Right atrium auricular region (tissue), 2 donors: ENCODE results near the gene TSPAN9. TPM values are rescaled to one million over a fixed set of nuclear protein-coding genes. Genes with fewer than 3 reads are reported as not detected.

Experiments used
- DNase-seq: peaks from one replicate; pipeline ENCODE4 v3.0.0-alpha.2; 2019; ENCODE audit warnings: low spot score
- H3K27ac ChIP-seq, 2 donors: fragments of 200-600 bp; sonication (generic); 1 replicate in 1 of 2; 2 replicates in 1 of 2; pipeline ENCODE4 v1.5.1; 2016 to 2019
- H3K27me3 ChIP-seq, 2 donors: fragments of 200-600 bp; sonication (generic); one replicate each; pipeline versions ENCODE4 v1.5.1 to v1.6.0; 2017 to 2019
- H3K36me3 ChIP-seq: fragments of 200-600 bp; sonication (generic); one replicate; pipeline ENCODE4 v1.5.1; 2016
- H3K4me1 ChIP-seq, 2 donors: fragments of 200-600 bp; sonication (generic); one replicate each; pipeline versions ENCODE4 v1.5.1 to v1.6.0; 2017 to 2019
- H3K4me3 ChIP-seq, 2 donors: fragments of 200-600 bp; sonication (generic); 1 replicate in 1 of 2; 2 replicates in 1 of 2; pipeline ENCODE4 v1.5.1; 2017 to 2019; ENCODE audit warnings: mild to moderate bottlenecking in 1 of 2, moderate library complexity in 1 of 2
- H3K9me3 ChIP-seq, 2 donors: fragments of 200-600 bp; sonication (generic); one replicate each; pipeline ENCODE4 v1.5.1; 2019
- total RNA-seq, 2 donors: library from RNA; depleted of rRNA; stranded (reverse); fragments of >200 nt; gene quantifications; one replicate each; pipeline ENCODE4 v1.1.0, GENCODE V29; 2016
- TF ChIP-seq, protein P1 (sequence below), 2 donors: fragments of 200-600 bp; sonication (generic); IDR thresholded peaks; one replicate each; pipeline ENCODE4 v1.5.1; 2019; ENCODE audit warnings: antibody characterized with exemption in 2 of 2

TSPAN9 gene
- total RNA-seq, 2 donors from 2014 or later: 103 to 185 TPM

DNA sequence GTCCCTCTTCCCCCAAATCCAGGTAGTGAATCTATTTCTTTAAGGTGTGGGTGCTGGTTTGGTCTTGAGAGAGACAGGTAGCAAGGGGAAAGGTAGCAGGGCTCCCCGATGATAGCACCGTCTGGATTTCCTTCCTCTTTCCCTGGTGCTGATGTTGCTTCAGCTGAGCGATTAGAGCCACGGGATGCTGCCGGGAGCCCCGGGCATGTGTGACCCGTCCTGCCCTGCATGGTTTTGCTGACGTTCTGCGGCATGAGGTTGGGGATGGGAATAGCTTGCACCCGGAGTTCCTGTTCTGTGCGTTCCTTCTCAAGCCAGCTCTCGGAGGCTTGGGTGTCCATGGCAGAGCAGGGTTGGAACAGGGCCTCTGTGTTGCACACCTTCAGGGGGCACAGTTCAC, 107.3 kb downstream of the TSPAN9 start:
- H3K9me3 ChIP-seq: no peaks in the 10 kb centered on the region
- no peak for DNase-seq
- no peaks in the 10 kb centered on the region for H3K27me3 ChIP-seq
- peaks cover 0 to 62% of the 10 kb centered on the region in 2 donors for H3K4me1 ChIP-seq
- H3K36me3 ChIP-seq: no peaks in the 10 kb centered on the region
- TF ChIP-seq, protein P1, sequence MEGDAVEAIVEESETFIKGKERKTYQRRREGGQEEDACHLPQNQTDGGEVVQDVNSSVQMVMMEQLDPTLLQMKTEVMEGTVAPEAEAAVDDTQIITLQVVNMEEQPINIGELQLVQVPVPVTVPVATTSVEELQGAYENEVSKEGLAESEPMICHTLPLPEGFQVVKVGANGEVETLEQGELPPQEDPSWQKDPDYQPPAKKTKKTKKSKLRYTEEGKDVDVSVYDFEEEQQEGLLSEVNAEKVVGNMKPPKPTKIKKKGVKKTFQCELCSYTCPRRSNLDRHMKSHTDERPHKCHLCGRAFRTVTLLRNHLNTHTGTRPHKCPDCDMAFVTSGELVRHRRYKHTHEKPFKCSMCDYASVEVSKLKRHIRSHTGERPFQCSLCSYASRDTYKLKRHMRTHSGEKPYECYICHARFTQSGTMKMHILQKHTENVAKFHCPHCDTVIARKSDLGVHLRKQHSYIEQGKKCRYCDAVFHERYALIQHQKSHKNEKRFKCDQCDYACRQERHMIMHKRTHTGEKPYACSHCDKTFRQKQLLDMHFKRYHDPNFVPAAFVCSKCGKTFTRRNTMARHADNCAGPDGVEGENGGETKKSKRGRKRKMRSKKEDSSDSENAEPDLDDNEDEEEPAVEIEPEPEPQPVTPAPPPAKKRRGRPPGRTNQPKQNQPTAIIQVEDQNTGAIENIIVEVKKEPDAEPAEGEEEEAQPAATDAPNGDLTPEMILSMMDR (IDR thresholded peaks at IDR 0.05): no peak
- no peak overlapping the region for H3K4me3 ChIP-seq
- H3K27ac ChIP-seq: peak overlapping the region; percentile 81 to 91

DNA sequence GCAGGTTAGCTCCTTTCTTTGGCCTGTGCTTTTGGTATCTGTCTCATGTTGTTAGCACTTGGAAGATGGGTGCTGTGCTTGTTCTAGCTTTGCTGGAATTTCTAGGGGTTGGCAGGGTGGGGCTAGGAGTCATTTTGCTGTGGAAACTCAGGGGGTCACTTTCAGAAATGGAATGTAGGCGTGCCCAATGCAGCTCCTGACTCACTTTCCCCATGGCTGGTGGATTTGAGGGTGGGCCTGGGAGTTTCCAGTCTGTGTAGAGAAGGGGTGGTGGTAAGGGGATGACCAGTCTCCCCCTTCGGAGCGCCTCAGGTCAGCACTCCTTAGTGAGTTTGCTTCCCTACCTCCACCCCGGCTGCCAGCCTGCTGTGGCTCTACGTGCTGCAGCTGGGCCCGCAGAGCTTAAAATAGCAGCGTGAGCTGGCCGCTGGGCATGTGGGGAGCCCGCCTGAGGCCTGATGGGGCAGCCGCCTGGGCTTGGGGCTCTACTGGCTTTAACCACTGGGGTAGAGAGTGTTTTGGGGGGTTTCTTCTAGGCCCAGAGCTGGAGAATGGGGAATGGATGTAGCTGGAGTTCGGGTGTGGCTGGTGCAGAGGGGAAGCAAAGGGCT, 108.2 kb downstream of the TSPAN9 start:
- TF ChIP-seq, protein P1 (IDR thresholded peaks at IDR 0.05): no peak
- H3K36me3 ChIP-seq: no peaks in the 10 kb centered on the region
- H3K4me1 ChIP-seq: peaks cover 0 to 71% of the 10 kb centered on the region in 2 donors
- peak overlapping the region; percentile 81 to 91 for H3K27ac ChIP-seq
- H3K27me3 ChIP-seq: no peaks in the 10 kb centered on the region
- no peaks in the 10 kb centered on the region for H3K9me3 ChIP-seq
- DNase-seq: peak; percentile 63
- no peak overlapping the region for H3K4me3 ChIP-seq

DNA sequence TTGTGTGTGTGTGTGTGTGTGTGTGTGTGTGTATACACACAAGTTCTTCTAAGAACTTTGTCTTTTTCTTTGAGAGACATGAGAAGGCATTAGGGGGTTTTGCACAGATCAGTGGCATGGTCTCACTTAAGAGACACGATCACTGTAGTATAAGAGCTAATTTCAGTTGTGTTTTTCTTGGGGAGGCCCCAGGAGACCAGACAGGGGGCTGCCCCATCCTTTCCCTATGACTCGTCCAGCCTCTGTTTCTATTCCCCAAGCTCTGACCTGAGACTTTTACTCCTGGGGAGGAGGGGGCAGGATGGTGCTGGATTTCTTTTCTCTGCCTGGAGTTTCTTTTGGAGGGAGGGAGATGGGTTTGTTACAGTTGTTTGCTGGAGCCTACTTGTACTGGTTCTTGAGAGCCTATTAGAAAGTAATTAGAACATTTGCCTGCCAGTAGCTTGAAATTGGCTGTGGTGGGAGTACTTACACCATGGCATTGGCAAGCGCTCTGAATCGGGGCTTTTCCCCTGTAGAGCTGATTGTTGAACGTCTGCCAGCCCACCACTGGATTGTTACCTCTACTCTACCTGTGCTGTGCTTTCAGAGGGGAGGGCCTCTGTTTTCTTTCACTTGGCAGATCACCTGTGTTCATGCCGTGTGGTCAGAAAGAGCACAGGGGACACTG, 109.5 kb downstream of the TSPAN9 start:
- Histone ChIP-seq H3K9me3 (no peaks in the 10 kb centered on the region), H3K4me3 (no peak overlapping the region), H3K27me3 (no peaks in the 10 kb centered on the region), H3K36me3 (no peaks in the 10 kb centered on the region), H3K27ac (peak overlapping the region; percentile 81 to 91), H3K4me1 (peaks cover 0 to 71% of the 10 kb centered on the region in 2 donors)
- DNase-seq: no peak
- TF ChIP-seq, protein P1 (IDR thresholded peaks at IDR 0.05): no peak

DNA sequence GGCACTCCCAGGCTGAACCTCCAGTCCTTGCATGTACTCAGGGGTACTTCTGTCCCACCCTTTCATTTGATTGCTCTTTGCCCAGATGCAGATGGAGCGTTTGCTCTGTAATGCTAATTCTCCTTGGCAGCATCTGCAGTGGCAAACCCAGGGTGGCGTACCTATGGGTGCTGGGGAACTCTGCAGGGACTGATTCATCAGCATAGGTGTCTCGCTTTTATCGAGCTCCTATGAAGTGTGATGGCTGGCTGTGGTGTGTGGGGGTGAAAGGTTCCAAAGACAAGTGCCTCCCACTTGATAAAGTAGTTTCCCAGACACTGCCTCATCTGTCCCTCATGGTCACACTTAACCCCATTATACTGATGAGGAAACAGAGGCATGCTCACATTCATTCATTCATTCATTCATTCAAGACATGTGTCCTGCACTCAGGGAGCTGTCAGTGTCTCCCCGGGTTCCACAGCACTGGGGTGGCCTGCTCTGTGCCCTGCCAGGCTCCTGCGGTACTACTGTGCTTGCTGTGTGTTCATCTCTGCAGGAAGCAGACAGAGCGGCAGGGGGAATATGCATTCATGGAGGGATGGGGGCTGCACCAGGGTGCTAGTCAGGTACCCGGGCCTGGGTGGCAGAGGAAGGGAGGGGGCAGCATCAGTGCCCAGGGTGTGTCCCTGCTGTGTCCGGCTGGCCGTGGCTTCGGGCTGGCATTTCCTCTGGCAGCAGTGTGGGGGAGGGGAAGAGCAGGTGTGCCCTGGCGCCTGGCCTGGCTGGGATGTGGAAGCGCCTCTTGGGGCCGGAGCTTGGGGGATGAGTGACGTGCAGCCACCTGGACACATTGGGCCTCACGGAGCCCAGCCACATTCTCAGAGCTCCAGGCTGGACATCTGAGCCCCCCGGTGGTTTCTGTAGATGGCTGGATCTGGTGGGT, 110.9 kb downstream of the TSPAN9 start:
- no peak overlapping the region for H3K27ac ChIP-seq
- H3K36me3 ChIP-seq: no peaks in the 10 kb centered on the region
- H3K4me1 ChIP-seq: peaks cover 0 to 64% of the 10 kb centered on the region in 2 donors
- DNase-seq: no peak
- H3K4me3 ChIP-seq: no peak overlapping the region
- no peaks in the 10 kb centered on the region for H3K27me3 ChIP-seq
- no peaks in the 10 kb centered on the region for H3K9me3 ChIP-seq
- TF ChIP-seq, protein P1 (IDR thresholded peaks at IDR 0.05): no peak

DNA sequence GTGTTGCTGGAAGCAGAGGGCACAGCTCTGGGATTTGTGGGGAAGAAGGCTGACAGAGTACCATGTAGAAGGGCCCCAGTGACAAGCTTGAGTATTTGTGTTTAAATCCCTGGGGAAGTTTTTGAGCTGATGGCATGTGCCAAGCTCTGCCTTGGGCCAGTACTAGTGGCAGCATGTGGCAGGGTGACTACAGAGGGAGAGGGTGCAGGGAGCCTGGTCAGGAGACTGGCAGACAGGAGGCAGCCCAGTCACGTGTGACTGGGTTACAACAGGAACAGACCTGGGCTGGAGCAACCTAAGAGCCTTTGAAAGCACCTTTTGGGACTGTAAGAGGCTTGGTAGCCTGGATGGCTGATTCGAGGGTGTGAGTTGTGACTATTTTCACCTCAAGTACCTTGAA, 112.1 kb downstream of the TSPAN9 start:
- peak overlapping the region in 1 of 2 donors; percentile 10 for H3K27ac ChIP-seq
- no peak for DNase-seq

More for the DNA sequence above, 112.1 kb downstream of the TSPAN9 start:
- no peaks in the 10 kb centered on the region for H3K9me3 ChIP-seq
- H3K4me1 ChIP-seq: peaks cover 0 to 75% of the 10 kb centered on the region in 2 donors
- no peaks in the 10 kb centered on the region for H3K36me3 ChIP-seq
- TF ChIP-seq, protein P1 (IDR thresholded peaks at IDR 0.05): no peak
- H3K27me3 ChIP-seq: no peaks in the 10 kb centered on the region
- H3K4me3 ChIP-seq: no peak overlapping the region
